Hepatocyte (in vitro differentiated cells): ENCODE data around the gene IFNA21.
"Not testable (repeated sequence)": the region's sequence is repeated elsewhere in the genome, so short reads cannot be mapped to it uniquely, and the experiment has no call there.

Experiments used
- EZH2 ChIP-seq: fragments of 200-600 bp; sonication (generic); IDR thresholded peaks from 2 replicates; pipeline ENCODE4 v1.6.1; 2016; ENCODE audit warnings: antibody characterized with exemption, mild to moderate bottlenecking, borderline replicate concordance
- TF ChIP-seq, protein P1 (sequence below): fragments of 200-600 bp; sonication (generic); IDR thresholded peaks from 2 replicates; pipeline ENCODE4 v1.5.1; 2016; ENCODE audit warnings: antibody characterized with exemption, mild to moderate bottlenecking; ENCODE audit not compliant: poor library complexity

DNA sequence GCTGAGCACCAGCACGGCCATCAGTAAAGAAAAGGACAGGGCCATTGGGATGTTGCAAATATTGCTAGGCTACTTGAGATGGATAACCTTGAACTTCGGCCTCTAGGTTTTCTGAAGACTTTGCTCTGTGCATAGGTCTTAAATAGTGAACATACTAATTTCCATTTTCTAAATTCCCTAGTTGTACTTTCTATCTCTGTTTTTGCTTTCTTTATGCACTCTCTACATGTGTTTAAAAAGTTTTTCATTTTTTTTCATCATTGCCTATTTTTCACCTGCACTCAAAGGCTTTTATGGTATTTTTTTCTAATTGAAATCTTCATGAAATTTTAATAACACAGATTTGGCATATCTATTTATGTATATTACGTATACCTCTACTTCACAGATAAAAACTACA is 21.0 kb upstream of the IFNA21 start, which contains the start of gene IFNA4:
- TF ChIP-seq, protein P1, sequence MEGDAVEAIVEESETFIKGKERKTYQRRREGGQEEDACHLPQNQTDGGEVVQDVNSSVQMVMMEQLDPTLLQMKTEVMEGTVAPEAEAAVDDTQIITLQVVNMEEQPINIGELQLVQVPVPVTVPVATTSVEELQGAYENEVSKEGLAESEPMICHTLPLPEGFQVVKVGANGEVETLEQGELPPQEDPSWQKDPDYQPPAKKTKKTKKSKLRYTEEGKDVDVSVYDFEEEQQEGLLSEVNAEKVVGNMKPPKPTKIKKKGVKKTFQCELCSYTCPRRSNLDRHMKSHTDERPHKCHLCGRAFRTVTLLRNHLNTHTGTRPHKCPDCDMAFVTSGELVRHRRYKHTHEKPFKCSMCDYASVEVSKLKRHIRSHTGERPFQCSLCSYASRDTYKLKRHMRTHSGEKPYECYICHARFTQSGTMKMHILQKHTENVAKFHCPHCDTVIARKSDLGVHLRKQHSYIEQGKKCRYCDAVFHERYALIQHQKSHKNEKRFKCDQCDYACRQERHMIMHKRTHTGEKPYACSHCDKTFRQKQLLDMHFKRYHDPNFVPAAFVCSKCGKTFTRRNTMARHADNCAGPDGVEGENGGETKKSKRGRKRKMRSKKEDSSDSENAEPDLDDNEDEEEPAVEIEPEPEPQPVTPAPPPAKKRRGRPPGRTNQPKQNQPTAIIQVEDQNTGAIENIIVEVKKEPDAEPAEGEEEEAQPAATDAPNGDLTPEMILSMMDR, result not testable (repeated sequence)
- TF ChIP-seq EZH2, result not testable (repeated sequence)
